WTC11 (cell line): ENCODE data around the gene ZBTB24. TPM values are rescaled to one million over a fixed set of nuclear protein-coding genes. Genes with fewer than 3 reads are reported as not detected.

Experiments
- ATAC-seq: fragments of 200-7000 bp; cut with Tn5 transposase; 2 replicates; pipeline ENCODE4 v1.10.0; 2021; ENCODE audit warnings: mild to moderate bottlenecking, moderate library complexity
- CTCF ChIA-PET: fragments of 300-600 bp; sonication (Branson Sonifier 250); formaldehyde crosslinking; loops from one replicate; lab custom pipeline; 2021; ENCODE audit warnings: antibody characterized with exemption; lab: Charles Lee
- POLR2A ChIA-PET: fragments of 350-600 bp; sonication (Branson Sonifier 250); formaldehyde crosslinking; loops from one replicate; lab custom pipeline; 2021; ENCODE audit warnings: antibody characterized with exemption; lab: Charles Lee
- DNase-seq: peaks from one replicate; pipeline ENCODE4 v3.0.0; 2021; ENCODE audit warnings: low spot score
- H3K27ac Mint-ChIP-seq: 2 replicates; pipeline ENCODE4 v1.8.0; 2021; ENCODE audit warnings: mixed read lengths
- H3K27me3 Mint-ChIP-seq: 2 replicates; pipeline ENCODE4 v1.8.0; 2021; ENCODE audit warnings: low read depth, mild to moderate bottlenecking, moderate library complexity, mixed read lengths
- H3K36me3 Mint-ChIP-seq: 2 replicates; pipeline ENCODE4 v1.8.0; 2021; ENCODE audit warnings: mixed read lengths
- H3K4me1 Mint-ChIP-seq: 2 replicates; pipeline ENCODE4 v1.8.0; 2022; ENCODE audit warnings: mixed read lengths
- H3K4me3 Mint-ChIP-seq: 2 replicates; pipeline ENCODE4 v1.8.0; 2021; ENCODE audit warnings: mild to moderate bottlenecking, moderate library complexity, mixed read lengths
- H3K9me3 Mint-ChIP-seq: 2 replicates; pipeline ENCODE4 v1.8.0; 2021; ENCODE audit warnings: mixed read lengths
- AFF4 ChIP-seq: sonication (generic); formaldehyde crosslinking; IDR thresholded peaks from 2 replicates; pipeline ENCODE4 v1.8.1; 2023; ENCODE audit warnings: mild to moderate bottlenecking, missing genetic modification reagents, borderline replicate concordance
- AR ChIP-seq: fragments of 250-450 bp; sonication (Bioruptor Pico); IDR thresholded peaks from 2 replicates; pipeline ENCODE4 v1.9.0; 2021; ENCODE audit warnings: mild to moderate bottlenecking
- ATF6 ChIP-seq: sonication (generic); formaldehyde crosslinking; IDR thresholded peaks from 2 replicates; pipeline ENCODE4 v1.8.1; 2023; ENCODE audit warnings: mild to moderate bottlenecking, missing genetic modification reagents
- CREM ChIP-seq: sonication (generic); formaldehyde crosslinking; IDR thresholded peaks from 2 replicates; pipeline ENCODE4 v1.8.1; 2022; ENCODE audit warnings: mild to moderate bottlenecking, missing genetic modification reagents, moderate library complexity
- E2F4 ChIP-seq: sonication (generic); formaldehyde crosslinking; IDR thresholded peaks from 2 replicates; pipeline ENCODE4 v1.8.1; 2022; ENCODE audit warnings: low read depth, mild to moderate bottlenecking, moderate library complexity, missing genetic modification reagents, borderline replicate concordance
- FOXK1 ChIP-seq: sonication (generic); formaldehyde crosslinking; IDR thresholded peaks from 2 replicates; pipeline ENCODE4 v1.8.0; 2022; ENCODE audit warnings: mild to moderate bottlenecking, moderate library complexity, missing genetic modification reagents
- GTF2I ChIP-seq: fragments of 250-450 bp; sonication (Bioruptor Pico); conservative IDR thresholded peaks from 2 replicates; pipeline ENCODE4 v1.4.0; 2021; ENCODE audit warnings: mild to moderate bottlenecking
- JAZF1 ChIP-seq: fragments of 250-450 bp; sonication (Bioruptor Pico); IDR thresholded peaks from 2 replicates; pipeline ENCODE4 v1.9.0; 2021; ENCODE audit warnings: moderate library complexity, mild to moderate bottlenecking, inconsistent platforms
- KAT7 ChIP-seq: sonication (generic); formaldehyde crosslinking; IDR thresholded peaks from 2 replicates; pipeline ENCODE4 v1.8.1; 2023; ENCODE audit warnings: missing genetic modification reagents, mild to moderate bottlenecking, borderline replicate concordance
- MLX ChIP-seq: sonication (generic); formaldehyde crosslinking; IDR thresholded peaks from 2 replicates; pipeline ENCODE4 v1.8.1; 2023; ENCODE audit warnings: mild to moderate bottlenecking, missing genetic modification reagents, moderate library complexity
- NFATC4 ChIP-seq: fragments of 250-450 bp; sonication (Bioruptor Pico); IDR thresholded peaks from 2 replicates; pipeline ENCODE4 v1.9.0; 2021; ENCODE audit warnings: mild to moderate bottlenecking
- NR2C2 ChIP-seq: sonication (generic); formaldehyde crosslinking; IDR thresholded peaks from 2 replicates; pipeline ENCODE4 v1.8.0; 2022; ENCODE audit warnings: mild to moderate bottlenecking, missing genetic modification reagents
- OVOL2 ChIP-seq: fragments of 250-450 bp; sonication (Bioruptor Pico); IDR thresholded peaks from 2 replicates; pipeline ENCODE4 v1.9.0; 2021; ENCODE audit warnings: mild to moderate bottlenecking, borderline replicate concordance
- SOX15 ChIP-seq: fragments of 250-450 bp; sonication (Bioruptor Pico); IDR thresholded peaks from 2 replicates; pipeline ENCODE4 v1.9.0; 2021; ENCODE audit warnings: mild to moderate bottlenecking
- TCF7 ChIP-seq: sonication (generic); formaldehyde crosslinking; IDR thresholded peaks from 2 replicates; pipeline ENCODE4 v1.8.0; 2022; ENCODE audit warnings: mild to moderate bottlenecking, low read depth, missing genetic modification reagents, moderate library complexity
- TEAD1 ChIP-seq: sonication (generic); formaldehyde crosslinking; IDR thresholded peaks from 2 replicates; pipeline ENCODE4 v1.8.0; 2022; ENCODE audit warnings: mild to moderate bottlenecking, missing genetic modification reagents
- TEAD4 ChIP-seq: sonication (generic); formaldehyde crosslinking; IDR thresholded peaks from 2 replicates; pipeline ENCODE4 v1.8.0; 2022; ENCODE audit warnings: mild to moderate bottlenecking, missing genetic modification reagents
- TP53 ChIP-seq: sonication (generic); formaldehyde crosslinking; IDR thresholded peaks from 2 replicates; pipeline ENCODE4 v1.8.1; 2023; ENCODE audit warnings: mild to moderate bottlenecking, missing genetic modification reagents
- ZNF138 ChIP-seq: sonication (generic); formaldehyde crosslinking; conservative IDR thresholded peaks from 2 replicates; pipeline ENCODE4 v1.8.1; 2022; ENCODE audit warnings: mild to moderate bottlenecking, moderate library complexity, missing genetic modification reagents
- ZNF219 ChIP-seq: sonication (generic); formaldehyde crosslinking; IDR thresholded peaks from 2 replicates; pipeline ENCODE4 v1.8.0; 2023; ENCODE audit warnings: missing genetic modification reagents, mild to moderate bottlenecking, borderline replicate concordance
- ZNF232 ChIP-seq: sonication (generic); formaldehyde crosslinking; IDR thresholded peaks from 2 replicates; pipeline ENCODE4 v1.8.0; 2022; ENCODE audit warnings: mild to moderate bottlenecking, missing genetic modification reagents
- ZNF425 ChIP-seq: fragments of 250-450 bp; sonication (Bioruptor Pico); conservative IDR thresholded peaks from 2 replicates; pipeline ENCODE4 v1.9.0; 2021; ENCODE audit warnings: mild to moderate bottlenecking
- ZNF512 ChIP-seq: sonication (generic); formaldehyde crosslinking; IDR thresholded peaks from 2 replicates; pipeline ENCODE4 v1.8.1; 2022; ENCODE audit warnings: missing genetic modification reagents, borderline replicate concordance
- total RNA-seq: library from RNA; stranded (reverse); gene quantifications from 3 replicates; pipeline ENCODE4 v1.2.3, GENCODE V29; 2021

ZBTB24 gene
- total RNA-seq, 1 experiment from 2014 or later = 14.7 TPM

- H3K36me3 Mint-ChIP-seq = no peaks in the 10 kb centered on the region
- ChIA-PET POLR2A (no interaction called here), CTCF (no interaction called here)
- TF ChIP-seq TCF7 = no peak
- TF ChIP-seq CREM (CRISPR knock-in tag) = no peak
- TF ChIP-seq ZNF232 (CRISPR knock-in tag) = no peak
- no peak for TF ChIP-seq ZNF138 (CRISPR knock-in tag)
- TF ChIP-seq ZNF425 = no peak
- no peak for TF ChIP-seq GTF2I
- no peak for TF ChIP-seq KAT7 (CRISPR knock-in tag)
- no peak for TF ChIP-seq NR2C2 (CRISPR knock-in tag)
- TF ChIP-seq AFF4 = no peak
- no peak for TF ChIP-seq AR
- TF ChIP-seq E2F4 (CRISPR knock-in tag) = no peak
- TF ChIP-seq ZNF512 (CRISPR knock-in tag) = no peak
- TF ChIP-seq, all 79 proteins: peak for 0
- no peaks in the 10 kb centered on the region for H3K27me3 Mint-ChIP-seq
- H3K4me3 Mint-ChIP-seq = no peak overlapping the region
- no peak overlapping the region for H3K27ac Mint-ChIP-seq
- ATAC-seq (no peak), DNase-seq (no peak)
- no peaks in the 10 kb centered on the region for H3K9me3 Mint-ChIP-seq
- H3K4me1 Mint-ChIP-seq = no peaks in the 10 kb centered on the region
These were observed 61.8 kb downstream of the ZBTB24 start for GRCh38 chr6:109421184-109421583.

- ChIA-PET CTCF (no interaction called here), POLR2A (no interaction called here)
- no peaks in the 10 kb centered on the region for H3K9me3 Mint-ChIP-seq
- no peak for DNase-seq
- H3K36me3 Mint-ChIP-seq = no peaks in the 10 kb centered on the region
- no peaks in the 10 kb centered on the region for H3K27me3 Mint-ChIP-seq
- H3K4me1 Mint-ChIP-seq = no peaks in the 10 kb centered on the region
- no peak overlapping the region for H3K4me3 Mint-ChIP-seq
- H3K27ac Mint-ChIP-seq = no peak overlapping the region
- ATAC-seq = no peak
- TF ChIP-seq ZNF138 (CRISPR knock-in tag) (no peak), TEAD1 (CRISPR knock-in tag) (no peak), SOX15 (CRISPR knock-in tag) (no peak), TP53 (no peak), JAZF1 (CRISPR knock-in tag) (no peak), FOXK1 (CRISPR knock-in tag) (no peak), NFATC4 (CRISPR knock-in tag) (no peak), TEAD4 (CRISPR knock-in tag) (no peak), CREM (CRISPR knock-in tag) (no peak), MLX (no peak), ZNF219 (CRISPR knock-in tag) (no peak), ATF6 (no peak), OVOL2 (no peak)
These were observed 62.3 kb downstream of the ZBTB24 start for GRCh38 chr6:109420751-109421150.
